RWPE1 (cell line): ENCODE measurements around the gene DNAJB8.

Experiments used
- CTCF ChIA-PET: fragments of 350-600 bp; sonication (Branson Sonifier 250); formaldehyde crosslinking; extraction: SDS; loops from one replicate; lab custom pipeline; 2021; lab: Yijun Ruan, JAX
- POLR2A ChIA-PET: fragments of 400-600 bp; formaldehyde crosslinking; extraction: SDS; loops from one replicate; lab custom pipeline; 2020; ENCODE audit warnings: antibody characterized with exemption; ENCODE audit not compliant: low non-redundant PET; lab: Yijun Ruan, JAX
- DNase-seq: peaks from one replicate; pipeline ENCODE4 v3.0.0; 2012; ENCODE audit warnings: low spot score
- H3K27ac ChIP-seq: fragments of 450-650 bp; 2 replicates; pipeline ENCODE4 v1.5.1; 2017
- CTCF ChIP-seq: fragments of 450-650 bp; conservative IDR thresholded peaks from 2 replicates; pipeline ENCODE4 v1.5.1; 2017; ENCODE audit warnings: low read depth, mild to moderate bottlenecking

Gene DNAJB8

GRCh38 chr3:128466840-128467541, at the start of gene DNAJB8:
TSS of gene DNAJB8 (minus strand) at chr3:128466890. CDS start at chr3:128463245, 3,645 bp downstream.
- no peak for DNase-seq
- H3K27ac ChIP-seq, result no peak within 1 kb of the TSS
- CTCF ChIA-PET, result no interaction called here
- POLR2A ChIA-PET, result no interaction called here
- no peak for TF ChIP-seq CTCF

- no peak for TF ChIP-seq CTCF
- no peak overlapping the region for H3K27ac ChIP-seq
- peak; percentile 20 for DNase-seq
- POLR2A ChIA-PET, result no interaction called here
- CTCF ChIA-PET, result interaction anchor here (0.6 kb wide), 1 partner anchor 477 kb away, joined by 3 read pairs; no protein-coding TSS in a partner anchor
Measured at GRCh38 chr3:128515967-128516366, 49.3 kb upstream of the DNAJB8 start.

- no peak for DNase-seq
- CTCF ChIA-PET, result no interaction called here
- no peak for TF ChIP-seq CTCF
- POLR2A ChIA-PET, result no interaction called here
- no peak overlapping the region for H3K27ac ChIP-seq
Measured at GRCh38 chr3:128508852-128509251, 42.2 kb upstream of the DNAJB8 start.

- H3K27ac ChIP-seq, result no peak overlapping the region
- CTCF ChIA-PET, result interaction anchor here (0.5 to 1.0 kb wide), 3 partner anchors 13 to 336 kb away, joined by 3 to 4 read pairs (median 3); no protein-coding TSS in a partner anchor
- no peak for DNase-seq
- POLR2A ChIA-PET, result no interaction called here
- TF ChIP-seq CTCF, result no peak
Measured at GRCh38 chr3:128506754-128507153, 40.1 kb upstream of the DNAJB8 start.

GRCh38 chr3:128505771-128506170, 39.1 kb upstream of the DNAJB8 start:
- H3K27ac ChIP-seq, result no peak overlapping the region
- ChIA-PET POLR2A (no interaction called here), CTCF (no interaction called here)
- TF ChIP-seq CTCF, result no peak
- DNase-seq, result peak; percentile 29

- ChIA-PET POLR2A (no interaction called here), CTCF (interaction anchor here (0.6 kb wide), 1 partner anchor 104 kb away, joined by 3 read pairs; no protein-coding TSS in a partner anchor)
- DNase-seq, result peak; percentile 71
- H3K27ac ChIP-seq, result no peak overlapping the region
- TF ChIP-seq CTCF, result no peak
Measured at GRCh38 chr3:128504963-128505730, 38.5 kb upstream of the DNAJB8 start.
